A549 (cell line): ENCODE results near the gene CCDC87.

ENCODE experiments used
- EP300 ChIP-seq, 2 experiments: fragments of >200 bp; sonication (Bioruptor Twin); formaldehyde crosslinking; IDR thresholded peaks; 2 replicates in 1 of 2; 3 replicates in 1 of 2; pipeline ENCODE4 v1.6.1; 2016 to 2017
- MAX ChIP-seq: IDR thresholded peaks from 2 replicates; pipeline ENCODE4 v1.6.1; 2012
- POLR2A ChIP-seq: IDR thresholded peaks from 2 replicates; pipeline ENCODE4 v1.6.1; 2012; ENCODE audit warnings: mild to moderate bottlenecking, low read length
- RCOR1 ChIP-seq: fragments of 150-350 bp; IDR thresholded peaks from 2 replicates; pipeline ENCODE4 v1.6.1; 2014; ENCODE audit warnings: antibody characterized with exemption, low read length, low read depth

GRCh38 chr11:66626382-66626781, 33.5 kb upstream of the CCDC87 start:
- no peak for TF ChIP-seq MAX
- no peak for TF ChIP-seq EP300 (IDR thresholded peaks at IDR 0.05)
- no peak for TF ChIP-seq POLR2A
- no peak for TF ChIP-seq RCOR1
